Activated T-helper 1 cell treated with anti-CD3 and anti-CD28 coated beads, Interleukin-12 subunit alpha, Interleukin-12 subunit beta, Interleukin-2, Interleukin-4 antibody, amounts not matched to agents 30 ng/mL and 10 ng/mL and 1 ng/mL, durations not matched to agents 14 hours and 24 hours and 36 hours (primary cell): ENCODE measurements around the gene THBS2. TPM values are rescaled to one million over a fixed set of nuclear protein-coding genes. Genes with fewer than 3 reads are reported as not detected.
"Not testable (repeated sequence)": the region's sequence is repeated elsewhere in the genome, so short reads cannot be mapped to it uniquely, and the experiment has no call there.

Source experiments
- DNase-seq: peaks from one replicate; pipeline ENCODE4 v3.0.0; 2021; ENCODE audit warnings: low spot score
- H3K27ac Mint-ChIP-seq: one replicate; pipeline ENCODE4 v1.8.0; 2021; ENCODE audit warnings: mild to moderate bottlenecking, mixed read lengths
- H3K27me3 Mint-ChIP-seq: one replicate; pipeline ENCODE4 v1.8.0; 2022; ENCODE audit warnings: mild to moderate bottlenecking, moderate library complexity, mixed read lengths; ENCODE audit not compliant: insufficient read depth
- H3K36me3 Mint-ChIP-seq: one replicate; pipeline ENCODE4 v1.8.0; 2021; ENCODE audit warnings: low read depth, mixed read lengths
- H3K4me1 Mint-ChIP-seq: one replicate; pipeline ENCODE4 v1.8.0; 2021; ENCODE audit warnings: low read depth, mixed read lengths
- H3K4me3 Mint-ChIP-seq: one replicate; pipeline ENCODE4 v1.8.0; 2021; ENCODE audit warnings: mild to moderate bottlenecking, moderate library complexity, mixed read lengths
- H3K9me3 Mint-ChIP-seq: one replicate; pipeline ENCODE4 v1.8.0; 2021; ENCODE audit warnings: mixed read lengths
- intact Hi-C: fragments of 100-400 bp; cut with micrococcal nuclease; formaldehyde crosslinking; loops from one replicate; pipeline ENCODE4 v1.15.1; 2024
- total RNA-seq: library from RNA; stranded (reverse); gene quantifications from 2 replicates; pipeline ENCODE4 v1.2.3, GENCODE V29; 2022

THBS2 gene
- total RNA-seq, 1 donor from 2014 or later = not detected

- no peaks in the 10 kb centered on the region for H3K36me3 Mint-ChIP-seq
- peaks cover 12% of the 10 kb centered on the region for H3K27me3 Mint-ChIP-seq
- peaks cover 24% of the 10 kb centered on the region for H3K9me3 Mint-ChIP-seq
- H3K4me3 Mint-ChIP-seq = no peak overlapping the region
- no peak overlapping the region for H3K27ac Mint-ChIP-seq
- intact Hi-C loops = no loop called here
- H3K4me1 Mint-ChIP-seq = peaks cover 12% of the 10 kb centered on the region
- no peak for DNase-seq
These were observed 48.2 kb downstream of the THBS2 start for GRCh38 chr6:169205176-169206160.

GRCh38 chr6:169204167-169204566 lies 49.5 kb downstream of the THBS2 start:
- Mint-ChIP-seq H3K27ac (no peak overlapping the region), H3K4me3 (no peak overlapping the region), H3K9me3 (peaks cover 24% of the 10 kb centered on the region), H3K36me3 (no peaks in the 10 kb centered on the region), H3K4me1 (peaks cover 12% of the 10 kb centered on the region), H3K27me3 (peaks cover 12% of the 10 kb centered on the region)
- DNase-seq = no peak
- intact Hi-C loops = no loop called here

GRCh38 chr6:169201985-169202384 lies 51.7 kb downstream of the THBS2 start:
- H3K4me3 Mint-ChIP-seq = no peak overlapping the region
- intact Hi-C loops = no loop called here
- H3K27ac Mint-ChIP-seq = no peak overlapping the region
- H3K9me3 Mint-ChIP-seq = peaks cover 8% of the 10 kb centered on the region
- no peaks in the 10 kb centered on the region for H3K4me1 Mint-ChIP-seq
- H3K27me3 Mint-ChIP-seq = peaks cover 5% of the 10 kb centered on the region
- DNase-seq = no peak
- no peaks in the 10 kb centered on the region for H3K36me3 Mint-ChIP-seq

- Mint-ChIP-seq H3K4me1 (no peaks in the 10 kb centered on the region), H3K27ac (no peak overlapping the region), H3K36me3 (no peaks in the 10 kb centered on the region), H3K9me3 (no peaks in the 10 kb centered on the region), H3K4me3 (no peak overlapping the region), H3K27me3 (peaks cover 3% of the 10 kb centered on the region)
- intact Hi-C loops = no loop called here
- no peak for DNase-seq
These were observed 52.6 kb downstream of the THBS2 start for GRCh38 chr6:169200893-169201514.

- intact Hi-C loops = no loop called here
- Mint-ChIP-seq H3K4me3 (no peak overlapping the region), H3K4me1 (no peaks in the 10 kb centered on the region), H3K9me3 (no peaks in the 10 kb centered on the region), H3K27ac (no peak overlapping the region), H3K27me3 (no peaks in the 10 kb centered on the region), H3K36me3 (no peaks in the 10 kb centered on the region)
- no peak for DNase-seq
These were observed 53.9 kb downstream of the THBS2 start for GRCh38 chr6:169199625-169200335.

- Mint-ChIP-seq H3K27ac (no peak overlapping the region), H3K4me3 (no peak overlapping the region), H3K36me3 (no peaks in the 10 kb centered on the region), H3K27me3 (peaks cover 1% of the 10 kb centered on the region), H3K4me1 (no peaks in the 10 kb centered on the region), H3K9me3 (no peaks in the 10 kb centered on the region)
- DNase-seq = no peak
- intact Hi-C loops = no loop called here
These were observed 54.8 kb downstream of the THBS2 start for GRCh38 chr6:169198885-169199284.

- H3K4me3 Mint-ChIP-seq, H3K36me3 Mint-ChIP-seq, H3K27ac Mint-ChIP-seq, DNase-seq, intact Hi-C loops, H3K9me3 Mint-ChIP-seq, H3K27me3 Mint-ChIP-seq, H3K4me1 Mint-ChIP-seq: not testable (repeated sequence)
These were observed 55.7 kb downstream of the THBS2 start for GRCh38 chr6:169197929-169198328.

- H3K27ac Mint-ChIP-seq, H3K4me1 Mint-ChIP-seq, H3K36me3 Mint-ChIP-seq, DNase-seq, H3K27me3 Mint-ChIP-seq, intact Hi-C loops, H3K4me3 Mint-ChIP-seq, H3K9me3 Mint-ChIP-seq: not testable (repeated sequence)
These were observed 57.4 kb downstream of the THBS2 start for GRCh38 chr6:169196279-169196678.

GRCh38 chr6:169194737-169195136 lies 58.9 kb downstream of the THBS2 start:
- no peaks in the 10 kb centered on the region for H3K4me1 Mint-ChIP-seq
- no peaks in the 10 kb centered on the region for H3K36me3 Mint-ChIP-seq

GRCh38 chr6:169190970-169191369 lies 62.7 kb downstream of the THBS2 start:
- H3K4me3 Mint-ChIP-seq = no peak overlapping the region
- H3K27ac Mint-ChIP-seq = no peak overlapping the region
- intact Hi-C loops = no loop called here
- H3K4me1 Mint-ChIP-seq = no peaks in the 10 kb centered on the region
- DNase-seq = no peak
- no peaks in the 10 kb centered on the region for H3K36me3 Mint-ChIP-seq
- H3K9me3 Mint-ChIP-seq = no peaks in the 10 kb centered on the region
- peaks cover 1% of the 10 kb centered on the region for H3K27me3 Mint-ChIP-seq

More at GRCh38 chr6:169194737-169195136, 58.9 kb downstream of the THBS2 start:
- DNase-seq = no peak
- H3K9me3 Mint-ChIP-seq = no peaks in the 10 kb centered on the region
- H3K27ac Mint-ChIP-seq = no peak overlapping the region
- H3K4me3 Mint-ChIP-seq = no peak overlapping the region
- intact Hi-C loops = no loop called here
- peaks cover 1% of the 10 kb centered on the region for H3K27me3 Mint-ChIP-seq

- DNase-seq = no peak
- intact Hi-C loops = no loop called here
These were observed 63.5 kb downstream of the THBS2 start for GRCh38 chr6:169190144-169190584.

GRCh38 chr6:169189686-169190085 lies 64.0 kb downstream of the THBS2 start:
- DNase-seq = no peak
- H3K4me1 Mint-ChIP-seq = no peaks in the 10 kb centered on the region
- intact Hi-C loops = no loop called here
- no peaks in the 10 kb centered on the region for H3K36me3 Mint-ChIP-seq
- H3K4me3 Mint-ChIP-seq = no peak overlapping the region
- no peak overlapping the region for H3K27ac Mint-ChIP-seq
- peaks cover 1% of the 10 kb centered on the region for H3K27me3 Mint-ChIP-seq
- no peaks in the 10 kb centered on the region for H3K9me3 Mint-ChIP-seq

More at GRCh38 chr6:169190144-169190584, 63.5 kb downstream of the THBS2 start:
- no peak overlapping the region for H3K27ac Mint-ChIP-seq
- no peaks in the 10 kb centered on the region for H3K4me1 Mint-ChIP-seq
- no peaks in the 10 kb centered on the region for H3K9me3 Mint-ChIP-seq
- no peaks in the 10 kb centered on the region for H3K36me3 Mint-ChIP-seq
- H3K27me3 Mint-ChIP-seq = peaks cover 1% of the 10 kb centered on the region
- H3K4me3 Mint-ChIP-seq = no peak overlapping the region

GRCh38 chr6:169189182-169189581 lies 64.5 kb downstream of the THBS2 start:
- no peaks in the 10 kb centered on the region for H3K36me3 Mint-ChIP-seq
- H3K4me1 Mint-ChIP-seq = no peaks in the 10 kb centered on the region
- H3K27ac Mint-ChIP-seq = no peak overlapping the region
- no peak for DNase-seq
- H3K4me3 Mint-ChIP-seq = no peak overlapping the region
- no peaks in the 10 kb centered on the region for H3K27me3 Mint-ChIP-seq
- H3K9me3 Mint-ChIP-seq = no peaks in the 10 kb centered on the region
- intact Hi-C loops = no loop called here
